ENCODE measurements around the gene KDM8. TPM values are rescaled to one million over a fixed set of nuclear protein-coding genes. Genes with fewer than 3 reads are reported as not detected.

KDM8 gene
- total RNA-seq, 1 experiment from 2014 or later = 5.3 TPM

GRCh38 chr16:27175888-27176287 lies 27.4 kb upstream of the KDM8 start:
- peak; percentile 44; the same call in 1 of the 2 replicates for ATAC-seq
- no TSS peak for BruUV-seq (replicated peaks)
- intact Hi-C loops (cut with micrococcal nuclease) = no loop called here
- peaks cover 0 to 7% of the 10 kb centered on the region in 2 experiments; a peak in 2 of 4 replicates for H3K9me3 ChIP-seq (ENCODE audit: control insufficient read depth in 1 of 2, insufficient read depth in 1 of 2, low read depth in 1 of 2, low read length in 2 of 2)
- H4K20me1 ChIP-seq (ENCODE audit: insufficient read depth) = no peaks in the 10 kb centered on the region
- TF ChIP-seq SP1 (IDR thresholded peaks at IDR 0.05; ENCODE audit: low read depth) (no peak), CBX3 (IDR thresholded peaks at IDR 0.05; ENCODE audit: low read depth) (no peak), ELF1 (IDR thresholded peaks at IDR 0.05; ENCODE audit: borderline replicate concordance, low read depth) (no peak), EZH2 (IDR thresholded peaks at IDR 0.05) (no peak), JUND (IDR thresholded peaks at IDR 0.05) (no peak), REST (IDR thresholded peaks at IDR 0.05; ENCODE audit: low read depth) (no peak), YY1 (IDR thresholded peaks at IDR 0.05; ENCODE audit: extremely low read depth, insufficient replicate concordance, low read depth, low read length) (no peak), FOSL1 (IDR thresholded peaks at IDR 0.05; ENCODE audit: low read depth) (no peak)
- TF ChIP-seq, protein P1, sequence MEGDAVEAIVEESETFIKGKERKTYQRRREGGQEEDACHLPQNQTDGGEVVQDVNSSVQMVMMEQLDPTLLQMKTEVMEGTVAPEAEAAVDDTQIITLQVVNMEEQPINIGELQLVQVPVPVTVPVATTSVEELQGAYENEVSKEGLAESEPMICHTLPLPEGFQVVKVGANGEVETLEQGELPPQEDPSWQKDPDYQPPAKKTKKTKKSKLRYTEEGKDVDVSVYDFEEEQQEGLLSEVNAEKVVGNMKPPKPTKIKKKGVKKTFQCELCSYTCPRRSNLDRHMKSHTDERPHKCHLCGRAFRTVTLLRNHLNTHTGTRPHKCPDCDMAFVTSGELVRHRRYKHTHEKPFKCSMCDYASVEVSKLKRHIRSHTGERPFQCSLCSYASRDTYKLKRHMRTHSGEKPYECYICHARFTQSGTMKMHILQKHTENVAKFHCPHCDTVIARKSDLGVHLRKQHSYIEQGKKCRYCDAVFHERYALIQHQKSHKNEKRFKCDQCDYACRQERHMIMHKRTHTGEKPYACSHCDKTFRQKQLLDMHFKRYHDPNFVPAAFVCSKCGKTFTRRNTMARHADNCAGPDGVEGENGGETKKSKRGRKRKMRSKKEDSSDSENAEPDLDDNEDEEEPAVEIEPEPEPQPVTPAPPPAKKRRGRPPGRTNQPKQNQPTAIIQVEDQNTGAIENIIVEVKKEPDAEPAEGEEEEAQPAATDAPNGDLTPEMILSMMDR (IDR thresholded peaks at IDR 0.05 in 2 of 3, conservative IDR thresholded peaks at IDR 0.05 in 1 of 3; ENCODE audit: borderline replicate concordance in 1 of 3, insufficient read depth in 1 of 3, low read depth in 2 of 3, low read length in 2 of 3) = no peak
- no peaks in the 10 kb centered on the region for H3K27me3 ChIP-seq (ENCODE audit: insufficient read depth, low read length)
- H3K79me2 ChIP-seq (ENCODE audit: insufficient read depth, low read length) = no peaks in the 10 kb centered on the region
- POLR2A ChIA-PET = no interaction called here
- no peak overlapping the region for H3K9ac ChIP-seq (ENCODE audit: low read length)
- H3K4me1 ChIP-seq (ENCODE audit: control insufficient read depth in 1 of 2, insufficient read depth in 2 of 2, low read length in 2 of 2) = peaks cover 4 to 48% of the 10 kb centered on the region in 2 experiments; a peak in 2 of 4 replicates
- H3K4me2 ChIP-seq (ENCODE audit: low read length) = peak overlapping the region; percentile 17; the same call in 1 of the 2 replicates
- CTCF ChIA-PET = interaction anchor here (6.5 kb wide), 1 partner anchor 191 kb away, joined by 69 read pairs; no protein-coding TSS in a partner anchor
- no peaks in the 10 kb centered on the region for H3K9me2 ChIP-seq (ENCODE audit: insufficient read depth)
- H3K36me3 ChIP-seq (ENCODE audit: control insufficient read depth in 1 of 2, insufficient read depth in 2 of 2, low read length in 2 of 2) = no peaks in the 10 kb centered on the region
- RAD21 ChIA-PET (ENCODE audit: low non-redundant PET in 1 of 2, low total read pairs in 2 of 2, uncharacterized antibody in 2 of 2, unreplicated experiment in 2 of 2) = no interaction called here
- no peak overlapping the region for H3K27ac ChIP-seq (ENCODE audit: low read depth, low read length)
- no peak overlapping the region for H2AFZ ChIP-seq (ENCODE audit: low read depth, low read length, poor library complexity, severe bottlenecking)
- H3K4me3 ChIP-seq (replicated peaks in 1 of 2; ENCODE audit: low read depth in 1 of 2, low read length in 2 of 2) = no peak overlapping the region
- no peak for DNase-seq (ENCODE audit: low read depth, low spot score)

All from HCT116 (cell line).